NCI-H187 (cell line): Measurements from ENCODE around the gene SLC25A3.
"Not testable (repeated sequence)": the region's sequence is repeated elsewhere in the genome, so short reads cannot be mapped to it uniquely, and the experiment has no call there.

Experiments
- DNase-seq, 2 experiments: peaks; one replicate each; lab custom pipeline; 2025; lab: John Stamatoyannopoulos, UW

SLC25A3 gene

DNA sequence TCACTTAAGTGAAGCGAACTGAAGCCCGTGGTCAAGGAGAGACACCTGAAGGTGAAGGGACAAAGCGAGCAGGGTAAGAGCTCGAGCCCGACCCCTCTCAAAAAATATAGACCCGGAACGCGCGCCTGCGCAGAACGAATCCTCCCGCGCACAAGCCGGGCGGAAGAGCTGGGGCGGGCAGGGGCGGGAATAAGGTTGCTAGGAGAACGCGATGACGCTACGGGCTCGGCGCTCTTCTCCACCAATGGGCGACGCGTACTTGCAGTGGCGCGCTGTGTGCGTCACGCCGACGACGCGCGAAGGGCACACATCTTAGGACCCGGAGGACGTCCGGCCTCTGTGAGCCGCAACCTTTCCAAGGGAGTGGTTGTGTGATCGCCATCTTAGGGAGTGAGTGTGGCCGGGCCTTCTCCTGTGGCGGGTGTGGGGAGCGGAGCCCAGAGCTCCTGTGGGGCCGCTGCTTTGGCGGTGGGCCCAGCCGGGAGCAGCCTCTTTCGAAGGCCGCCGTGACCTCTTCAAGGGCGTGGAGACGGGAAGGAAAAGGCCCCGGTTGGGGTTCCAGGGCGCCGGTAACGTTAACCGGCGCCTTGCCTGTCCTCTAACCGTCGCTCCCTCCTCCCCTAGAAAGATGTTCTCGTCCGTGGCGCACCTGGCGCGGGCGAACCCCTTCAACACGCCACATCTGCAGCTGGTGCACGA lies at the start of gene SLC25A3:
TSS of gene SLC25A3 (plus strand) at position 336 of the 699 bp plus-strand sequence. CDS start at position 629, 293 bp downstream.
- DNase-seq = peak; percentile 98

DNA sequence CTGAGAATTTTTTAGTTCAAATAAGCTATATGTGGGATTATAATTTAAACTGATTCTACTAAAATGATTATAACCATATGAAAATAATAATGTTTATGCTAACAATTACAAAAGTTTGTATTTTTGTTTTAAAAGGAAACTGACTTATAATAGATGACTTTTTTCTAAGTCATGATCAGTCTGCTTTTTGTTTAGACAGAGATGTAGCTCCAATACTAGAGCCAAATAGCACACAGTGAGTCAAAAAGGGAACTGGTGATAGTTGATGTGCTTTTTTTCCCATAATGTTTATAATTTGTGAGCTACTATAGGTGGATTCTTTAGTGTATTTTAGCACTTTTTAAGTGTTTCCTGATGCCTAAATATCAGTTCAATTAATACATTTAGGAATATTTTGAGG lies 49.8 kb upstream of the SLC25A3 start:
- DNase-seq = no peak

DNA sequence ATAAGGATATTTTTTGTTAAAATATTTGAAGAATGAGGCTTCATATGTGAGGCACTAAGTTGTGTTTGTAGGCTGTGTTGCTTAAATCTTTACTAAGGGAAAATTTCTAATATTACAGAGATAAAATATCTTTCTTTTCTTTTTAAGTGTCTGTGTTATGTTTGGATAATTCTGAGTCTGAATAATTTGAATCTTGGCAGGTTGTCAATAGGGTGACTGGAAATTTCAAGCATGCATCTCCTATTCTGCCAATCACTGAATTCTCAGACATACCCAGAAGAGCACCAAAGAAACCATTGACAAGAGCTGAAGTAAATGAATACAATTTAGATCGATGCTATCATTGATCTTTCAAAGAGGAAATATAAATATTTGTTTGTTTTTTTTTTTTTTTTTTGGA lies 48.7 kb upstream of the SLC25A3 start:
- DNase-seq = no peak

GRCh38 chr12:98549371-98550110 lies 43.9 kb upstream of the SLC25A3 start:
- DNase-seq = no peak

GRCh38 chr12:98551787-98552186 lies 41.7 kb upstream of the SLC25A3 start:
- DNase-seq = no peak

- DNase-seq = not testable (repeated sequence)
Measured at GRCh38 chr12:98558097-98558496, 35.4 kb upstream of the SLC25A3 start.

DNA sequence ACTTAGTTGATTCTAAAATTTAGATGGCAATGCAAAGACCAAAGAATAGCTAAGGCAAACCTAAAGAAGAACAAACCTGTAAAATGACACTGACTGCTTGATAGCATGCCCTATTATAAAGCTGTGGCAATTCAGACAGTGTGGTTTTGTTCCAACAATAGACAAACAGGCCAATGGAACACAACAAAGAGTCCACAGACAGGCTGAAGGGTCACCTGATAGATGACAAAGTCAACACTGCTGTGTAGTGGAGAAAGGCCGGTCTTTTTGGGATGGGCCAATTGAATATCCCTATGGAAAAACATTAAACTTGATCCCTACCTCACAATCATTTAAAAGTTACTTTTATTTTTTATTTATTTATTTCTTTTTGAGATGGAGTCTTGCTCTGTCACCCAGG lies 33.8 kb upstream of the SLC25A3 start:
- no peak for DNase-seq

DNA sequence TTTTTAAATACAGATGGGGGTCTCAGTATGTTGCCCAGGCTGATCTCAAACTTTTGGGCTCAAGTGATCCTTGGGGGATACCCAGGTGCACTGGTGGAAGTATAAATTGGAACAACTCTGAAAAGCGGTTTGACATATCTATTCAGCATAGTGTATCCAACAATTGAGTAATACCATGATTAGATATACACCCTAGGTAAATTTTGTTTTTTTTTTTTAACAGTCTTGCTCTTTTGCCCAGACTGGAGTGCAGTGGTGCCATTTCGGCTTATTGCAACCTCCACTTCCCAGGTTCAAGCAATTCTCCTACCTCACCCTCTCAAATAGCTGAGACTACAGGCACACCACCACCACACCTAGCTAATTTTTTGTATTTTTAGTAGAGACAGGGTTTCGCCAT lies 31.6 kb upstream of the SLC25A3 start:
- DNase-seq = no peak

DNA sequence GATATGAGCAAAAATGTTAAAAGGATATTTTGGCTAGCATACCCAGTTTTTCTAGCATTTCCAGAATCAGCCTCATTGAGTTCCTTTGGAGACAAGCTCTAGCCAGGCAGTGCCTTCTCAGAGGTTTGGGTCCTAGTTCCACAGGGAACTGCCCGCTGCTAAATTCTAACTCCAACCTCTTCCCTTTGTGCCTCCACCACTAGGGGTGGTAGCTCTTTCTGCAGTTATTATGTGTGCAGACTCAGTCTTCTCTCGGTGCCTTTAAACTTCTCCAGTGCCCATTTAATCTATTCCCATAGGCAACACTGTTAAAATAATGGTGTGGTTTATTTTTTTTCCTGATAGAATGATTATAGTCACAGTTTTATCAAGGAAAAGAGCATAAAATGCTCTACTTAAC lies 21.5 kb upstream of the SLC25A3 start:
- no peak for DNase-seq

GRCh38 chr12:98574110-98574509 lies 19.4 kb upstream of the SLC25A3 start:
- DNase-seq = no peak

- no peak for DNase-seq
Measured at GRCh38 chr12:98575013-98575412, 18.5 kb upstream of the SLC25A3 start.

DNA sequence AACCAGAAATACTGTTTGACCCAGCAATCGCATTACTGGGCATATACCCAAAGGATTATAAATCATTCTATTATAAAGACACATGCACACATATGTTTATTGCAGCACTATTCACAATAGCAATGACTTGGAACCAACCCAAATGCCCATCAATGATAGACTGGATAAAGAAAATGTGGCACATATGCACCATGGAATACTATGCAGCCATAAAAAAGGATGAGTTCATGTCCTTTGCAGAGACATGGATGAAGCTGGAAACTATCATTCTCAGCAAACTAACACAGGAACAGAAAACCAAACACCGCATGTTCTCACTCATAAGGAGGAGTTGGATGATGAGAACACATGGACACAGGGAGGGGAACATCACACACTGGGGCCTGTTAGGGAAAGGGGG lies 16.7 kb upstream of the SLC25A3 start:
- DNase-seq = not testable (repeated sequence)

DNA sequence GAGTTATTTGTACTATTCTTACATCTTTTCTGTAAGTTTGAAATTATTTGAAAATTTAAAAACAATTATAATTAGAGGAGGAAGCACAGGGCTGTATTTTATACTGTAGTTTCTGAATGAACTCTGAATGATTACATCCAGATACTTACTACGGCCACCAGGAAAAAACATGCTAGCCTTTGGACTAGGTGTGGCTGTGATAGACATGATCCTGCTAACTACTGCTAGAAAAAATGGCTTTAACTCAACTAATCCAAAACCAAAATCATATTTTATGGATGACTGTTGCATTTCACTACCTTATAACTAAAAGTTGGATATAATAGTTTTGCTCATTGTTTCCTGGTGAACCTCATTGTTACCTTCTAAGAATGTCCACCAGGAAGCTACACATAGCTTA lies 15.1 kb upstream of the SLC25A3 start:
- no peak for DNase-seq

DNA sequence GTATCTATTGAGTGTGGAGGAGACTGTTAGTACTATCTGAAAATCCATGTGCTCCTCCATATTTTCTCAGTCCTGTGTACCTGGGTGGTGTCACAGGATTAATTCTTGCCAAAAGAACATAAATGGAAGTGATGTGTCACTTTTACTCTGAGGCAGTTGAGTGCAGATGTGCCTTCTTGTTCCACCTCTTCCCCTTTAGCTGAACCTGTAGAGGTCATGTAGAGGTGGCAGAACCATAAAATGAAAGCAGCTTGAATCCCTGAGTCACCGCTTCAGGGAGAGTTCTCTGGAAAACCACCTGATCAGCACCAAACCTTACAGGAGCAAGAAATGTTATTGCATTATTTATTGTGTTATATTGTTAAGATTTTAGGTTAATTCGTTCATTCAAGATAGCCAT lies 14.7 kb upstream of the SLC25A3 start:
- DNase-seq = no peak

DNA sequence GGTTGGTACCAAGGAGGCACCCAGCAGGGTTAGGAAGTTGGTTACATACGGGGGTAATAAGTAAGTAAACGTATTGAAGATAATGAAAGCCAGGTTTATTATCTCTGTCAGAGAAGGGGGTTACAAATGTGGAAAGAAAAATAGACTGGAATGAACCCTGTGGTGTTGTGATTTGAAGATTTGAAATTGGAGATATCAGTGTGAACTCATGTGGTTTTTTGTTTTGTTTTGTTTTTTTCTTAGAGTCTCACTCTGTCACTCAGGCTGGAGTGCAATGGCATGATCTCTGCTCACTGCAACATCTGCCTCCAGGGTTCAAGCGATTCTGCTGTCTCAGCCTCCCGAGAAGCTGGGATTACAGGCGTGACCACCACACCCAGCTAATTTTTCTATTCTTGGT lies 14.1 kb upstream of the SLC25A3 start:
- no peak for DNase-seq

GRCh38 chr12:98579835-98580234 lies 13.7 kb upstream of the SLC25A3 start:
- no peak for DNase-seq

GRCh38 chr12:98580695-98581094 lies 12.8 kb upstream of the SLC25A3 start:
- no peak for DNase-seq

- no peak for DNase-seq
Measured at GRCh38 chr12:98581101-98581500, 12.4 kb upstream of the SLC25A3 start.

DNA sequence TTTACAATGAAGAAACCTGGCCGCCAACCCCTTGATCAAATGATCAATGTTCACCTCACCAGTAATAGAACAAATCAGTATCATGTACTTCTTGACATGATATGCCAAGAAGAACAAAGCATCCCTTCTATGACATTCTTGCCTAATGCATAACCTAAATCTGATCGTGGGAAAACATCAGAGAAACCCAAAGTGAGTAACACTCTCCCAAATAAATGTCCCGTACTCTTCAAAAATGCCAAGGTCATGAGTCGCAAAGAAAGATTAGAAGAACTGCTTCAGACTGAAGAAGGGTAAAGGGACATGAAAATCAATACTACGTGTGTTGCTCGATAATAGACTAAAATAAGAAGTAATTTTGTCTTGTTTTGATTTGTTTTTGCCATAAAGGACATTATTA lies 11.4 kb upstream of the SLC25A3 start:
- DNase-seq = no peak

DNA sequence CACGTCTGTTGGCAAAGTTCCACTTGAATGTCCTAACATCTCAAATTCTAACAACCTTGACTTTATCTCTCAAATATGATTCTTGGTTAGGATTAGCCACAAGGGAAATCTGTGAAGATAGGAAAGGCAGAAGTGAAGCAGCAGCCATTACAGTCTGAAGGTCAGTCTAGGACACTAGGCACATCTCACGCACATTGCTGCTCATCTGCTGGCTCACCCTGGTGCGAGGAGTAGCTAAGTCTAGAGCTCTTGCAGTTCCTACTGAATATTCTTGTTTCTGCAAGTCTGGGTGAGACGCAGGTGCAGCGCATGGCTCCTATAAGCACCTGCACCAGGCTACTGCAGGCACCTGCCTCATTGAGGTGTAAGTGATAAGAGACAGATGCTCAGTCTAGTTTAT lies 6.4 kb upstream of the SLC25A3 start:
- peak; percentile 84 to 89 for DNase-seq

GRCh38 chr12:98591209-98591608 lies 2.3 kb upstream of the SLC25A3 start:
- no peak for DNase-seq

DNA sequence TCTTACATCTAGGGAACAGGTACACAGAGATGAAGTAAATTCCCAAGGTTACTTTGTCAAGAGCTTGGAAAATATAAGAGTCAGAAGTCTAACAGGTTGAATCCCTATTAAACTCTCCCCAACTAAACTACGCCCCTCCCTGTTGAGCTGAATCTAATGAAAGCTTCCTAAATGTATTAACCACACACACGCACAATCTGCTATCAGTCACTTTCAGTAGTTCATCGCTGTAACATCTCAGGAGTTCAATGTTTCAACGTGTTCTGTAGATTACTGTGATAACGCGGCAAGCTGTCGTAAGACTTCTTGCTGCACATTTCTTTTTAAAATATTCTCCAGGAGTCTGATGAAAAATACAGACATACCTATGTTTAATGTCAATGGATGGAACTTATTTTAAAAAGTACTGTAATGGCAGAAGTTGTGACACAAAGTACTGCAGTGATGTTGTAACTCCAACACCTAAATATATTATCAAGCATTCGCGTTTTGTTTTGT lies 612 bp upstream of the SLC25A3 start:
- DNase-seq = peak in 1 of 2 experiments; percentile 76

DNA sequence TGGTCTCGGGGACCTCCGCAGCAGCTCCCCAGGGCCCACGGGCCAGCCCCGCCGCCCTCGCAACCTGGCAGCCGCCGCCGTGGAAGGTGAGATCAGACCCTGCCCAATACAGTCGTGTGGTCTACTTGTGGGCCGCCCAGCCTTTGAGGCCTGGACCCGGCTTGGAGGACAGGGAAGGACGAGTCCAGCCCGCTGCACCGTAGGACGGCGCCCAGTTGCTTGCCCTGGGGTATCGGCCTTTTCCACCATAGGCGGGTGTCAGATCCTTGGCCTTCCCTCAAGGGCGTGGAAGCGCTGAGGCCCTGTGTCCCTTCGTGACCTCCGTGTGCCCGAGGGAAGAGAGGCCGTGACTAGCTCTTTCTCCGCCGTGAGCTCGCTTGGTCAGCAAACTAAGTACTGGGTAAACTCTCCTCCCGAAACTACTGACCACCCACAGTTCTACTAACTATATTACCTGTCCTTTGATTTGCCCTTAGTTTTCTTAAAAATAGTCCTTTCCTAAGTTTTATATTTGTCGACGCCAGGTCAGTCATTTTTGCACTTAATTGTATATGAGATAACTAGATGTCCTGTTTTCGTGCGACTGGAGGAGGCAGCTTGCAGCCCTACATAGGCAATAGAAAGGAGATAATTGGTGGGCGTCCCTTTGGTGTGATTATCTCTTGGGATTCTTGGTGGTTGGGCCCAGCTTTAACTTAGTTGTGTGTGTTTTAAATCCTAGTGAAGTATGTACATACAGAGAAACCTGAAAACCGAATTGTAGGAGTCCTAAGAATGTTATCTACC lies 757 bp downstream of the SLC25A3 start:
- DNase-seq = no peak
